ENCODE measurements around the gene TARP.
A peak's percentile ranks its signal among the peaks of the same experiment; 100 is the strongest.

The TARP gene

GRCh38 chr7:38273286-38273995 is at the start of gene TARP:
TSS of gene TARP (minus strand) at chr7:38273636.
- DNase-seq (ENCODE audit: low read depth) = no peak
- no peak within 1 kb of the TSS for H3K4me3 ChIP-seq (ENCODE audit: control insufficient read depth, low read depth, low read length)
- TF ChIP-seq, protein P1, sequence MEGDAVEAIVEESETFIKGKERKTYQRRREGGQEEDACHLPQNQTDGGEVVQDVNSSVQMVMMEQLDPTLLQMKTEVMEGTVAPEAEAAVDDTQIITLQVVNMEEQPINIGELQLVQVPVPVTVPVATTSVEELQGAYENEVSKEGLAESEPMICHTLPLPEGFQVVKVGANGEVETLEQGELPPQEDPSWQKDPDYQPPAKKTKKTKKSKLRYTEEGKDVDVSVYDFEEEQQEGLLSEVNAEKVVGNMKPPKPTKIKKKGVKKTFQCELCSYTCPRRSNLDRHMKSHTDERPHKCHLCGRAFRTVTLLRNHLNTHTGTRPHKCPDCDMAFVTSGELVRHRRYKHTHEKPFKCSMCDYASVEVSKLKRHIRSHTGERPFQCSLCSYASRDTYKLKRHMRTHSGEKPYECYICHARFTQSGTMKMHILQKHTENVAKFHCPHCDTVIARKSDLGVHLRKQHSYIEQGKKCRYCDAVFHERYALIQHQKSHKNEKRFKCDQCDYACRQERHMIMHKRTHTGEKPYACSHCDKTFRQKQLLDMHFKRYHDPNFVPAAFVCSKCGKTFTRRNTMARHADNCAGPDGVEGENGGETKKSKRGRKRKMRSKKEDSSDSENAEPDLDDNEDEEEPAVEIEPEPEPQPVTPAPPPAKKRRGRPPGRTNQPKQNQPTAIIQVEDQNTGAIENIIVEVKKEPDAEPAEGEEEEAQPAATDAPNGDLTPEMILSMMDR (IDR thresholded peaks at IDR 0.05; ENCODE audit: control insufficient read depth, insufficient read depth, low read depth, low read length, missing control alignments) = no peak

DNA sequence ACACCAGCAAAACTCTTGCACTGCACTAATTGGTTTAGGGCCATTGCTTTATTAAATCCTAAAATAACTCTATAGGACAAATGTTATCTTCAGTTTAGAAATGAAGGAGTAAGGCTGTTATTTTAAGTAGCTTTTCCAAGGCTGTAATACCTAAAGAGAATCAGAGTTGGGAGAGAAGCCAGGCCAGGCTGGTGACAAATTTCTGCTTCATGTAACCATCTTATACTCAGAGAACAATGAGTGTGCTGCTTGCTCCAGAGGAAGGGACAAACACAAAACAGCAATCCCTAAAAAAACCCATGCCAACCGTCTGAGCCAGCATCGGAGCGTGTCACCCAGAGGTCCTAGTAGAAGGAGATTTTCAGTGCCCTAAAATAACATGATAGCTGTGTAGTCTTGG is 49.7 kb upstream of the TARP start:
- no peak overlapping the region for H3K4me3 ChIP-seq (ENCODE audit: control insufficient read depth, low read depth, low read length)
- TF ChIP-seq, protein P1 (IDR thresholded peaks at IDR 0.05; ENCODE audit: control insufficient read depth, insufficient read depth, low read depth, low read length, missing control alignments) = no peak
- no peak for DNase-seq (ENCODE audit: low read depth)

DNA sequence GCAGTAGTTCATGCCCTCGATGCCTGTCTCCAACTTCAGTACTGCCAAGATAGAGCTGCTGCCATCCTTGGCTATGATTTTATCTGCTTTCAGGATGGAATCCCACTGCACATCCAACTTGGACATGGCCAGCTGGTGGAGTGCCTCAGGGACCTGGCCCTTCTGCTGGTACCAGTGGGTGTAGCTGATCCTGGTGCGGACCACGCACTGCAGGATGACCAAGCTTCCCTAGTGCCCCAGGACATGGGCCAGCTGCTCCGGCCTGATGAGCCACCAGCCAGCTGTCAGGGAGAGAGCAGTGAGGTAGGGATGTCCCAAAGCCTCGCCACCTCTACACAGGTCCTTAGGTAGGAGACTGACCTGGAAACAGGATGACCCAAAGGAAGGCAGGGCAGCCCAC is 49.0 kb upstream of the TARP start:
- H3K4me3 ChIP-seq (ENCODE audit: control insufficient read depth, low read depth, low read length) = no peak overlapping the region
- TF ChIP-seq, protein P1 (IDR thresholded peaks at IDR 0.05; ENCODE audit: control insufficient read depth, insufficient read depth, low read depth, low read length, missing control alignments) = no peak
- DNase-seq (ENCODE audit: low read depth) = no peak

DNA sequence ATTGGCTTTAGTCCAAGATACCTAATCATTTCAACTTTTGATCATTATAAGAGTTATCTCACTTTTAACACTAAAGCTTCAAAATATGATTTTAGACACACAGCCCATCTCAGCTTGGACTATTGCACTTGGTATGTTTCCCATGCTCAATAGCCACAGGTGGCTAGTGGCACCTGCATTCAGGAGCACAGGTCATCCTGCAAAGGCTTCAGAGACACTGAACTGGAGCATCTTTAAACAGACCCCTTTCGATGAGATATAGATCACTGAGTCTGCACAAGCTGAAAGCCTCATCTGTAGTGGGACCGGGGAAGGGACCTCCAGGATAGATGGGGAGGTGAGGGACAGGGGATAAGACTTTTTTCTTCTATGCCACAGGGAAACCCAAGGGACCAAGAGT is 48.5 kb upstream of the TARP start:
- TF ChIP-seq, protein P1 (IDR thresholded peaks at IDR 0.05; ENCODE audit: control insufficient read depth, insufficient read depth, low read depth, low read length, missing control alignments) = no peak
- no peak overlapping the region for H3K4me3 ChIP-seq (ENCODE audit: control insufficient read depth, low read depth, low read length)
- no peak for DNase-seq (ENCODE audit: low read depth)

DNA sequence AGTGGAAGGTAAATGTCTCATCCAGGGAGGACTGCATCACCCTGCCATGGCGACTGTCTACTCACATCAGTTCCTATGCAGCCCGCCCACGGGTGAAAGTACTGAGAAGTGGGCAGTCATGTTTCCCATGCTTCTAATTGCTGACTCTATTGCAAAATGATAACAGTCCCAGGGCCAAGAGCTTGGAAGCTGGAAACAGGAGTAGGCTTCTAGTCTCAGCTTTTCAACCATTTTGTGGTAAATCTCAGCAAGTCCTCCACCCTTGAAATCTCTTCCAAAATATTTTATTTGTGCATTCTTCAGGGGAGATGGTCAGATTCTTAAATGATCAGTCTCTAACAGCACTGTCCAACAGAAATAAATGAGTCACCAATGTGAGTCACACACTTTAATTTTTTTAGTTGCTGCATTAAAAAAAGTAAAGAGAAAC is 48.1 kb upstream of the TARP start:
- TF ChIP-seq, protein P1 (IDR thresholded peaks at IDR 0.05; ENCODE audit: control insufficient read depth, insufficient read depth, low read depth, low read length, missing control alignments) = no peak
- peak; percentile 83 for DNase-seq (ENCODE audit: low read depth)
- H3K4me3 ChIP-seq (ENCODE audit: control insufficient read depth, low read depth, low read length) = no peak overlapping the region

- DNase-seq (ENCODE audit: low read depth) = no peak
- no peak overlapping the region for H3K4me3 ChIP-seq (ENCODE audit: control insufficient read depth, low read depth, low read length)
- TF ChIP-seq, protein P1 (IDR thresholded peaks at IDR 0.05; ENCODE audit: control insufficient read depth, insufficient read depth, low read depth, low read length, missing control alignments) = no peak
Observed at GRCh38 chr7:38321050-38321449, 47.6 kb upstream of the TARP start.
